Loucy (cell line): ENCODE results near the gene LASP1.

Experiments
- EZH2phosphoT487 ChIP-seq: fragments of 200-600 bp; IDR thresholded peaks from 2 replicates; pipeline ENCODE4 v1.6.1; 2018; ENCODE audit warnings: antibody characterized with exemption, mild to moderate bottlenecking, moderate library complexity, borderline replicate concordance
- TF ChIP-seq, protein P1 (sequence below): fragments of 200-600 bp; sonication (generic); conservative IDR thresholded peaks from 2 replicates; pipeline ENCODE4 v1.5.1; 2014; ENCODE audit warnings: mild to moderate bottlenecking, antibody characterized with exemption, low read length

GRCh38 chr17:38907930-38908675, 38.2 kb downstream of the LASP1 start:
- TF ChIP-seq, protein P1, sequence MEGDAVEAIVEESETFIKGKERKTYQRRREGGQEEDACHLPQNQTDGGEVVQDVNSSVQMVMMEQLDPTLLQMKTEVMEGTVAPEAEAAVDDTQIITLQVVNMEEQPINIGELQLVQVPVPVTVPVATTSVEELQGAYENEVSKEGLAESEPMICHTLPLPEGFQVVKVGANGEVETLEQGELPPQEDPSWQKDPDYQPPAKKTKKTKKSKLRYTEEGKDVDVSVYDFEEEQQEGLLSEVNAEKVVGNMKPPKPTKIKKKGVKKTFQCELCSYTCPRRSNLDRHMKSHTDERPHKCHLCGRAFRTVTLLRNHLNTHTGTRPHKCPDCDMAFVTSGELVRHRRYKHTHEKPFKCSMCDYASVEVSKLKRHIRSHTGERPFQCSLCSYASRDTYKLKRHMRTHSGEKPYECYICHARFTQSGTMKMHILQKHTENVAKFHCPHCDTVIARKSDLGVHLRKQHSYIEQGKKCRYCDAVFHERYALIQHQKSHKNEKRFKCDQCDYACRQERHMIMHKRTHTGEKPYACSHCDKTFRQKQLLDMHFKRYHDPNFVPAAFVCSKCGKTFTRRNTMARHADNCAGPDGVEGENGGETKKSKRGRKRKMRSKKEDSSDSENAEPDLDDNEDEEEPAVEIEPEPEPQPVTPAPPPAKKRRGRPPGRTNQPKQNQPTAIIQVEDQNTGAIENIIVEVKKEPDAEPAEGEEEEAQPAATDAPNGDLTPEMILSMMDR, result 0 out of 2 replicates have a peak, but pooled peaks have one; percentile 15
- no peak for TF ChIP-seq EZH2phosphoT487
